ENCODE results near the gene ANXA5. TPM values are rescaled to one million over a fixed set of nuclear protein-coding genes. Genes with fewer than 3 reads are reported as not detected.

Gene ANXA5
- total RNA-seq, 4 donors from 2014 or later, result 255 to 353 (median 316) TPM

- H3K9me3 ChIP-seq, result no peaks in the 10 kb centered on the region
- TF ChIP-seq POLR2A (IDR thresholded peaks at IDR 0.05) (no peak), CTCF (IDR thresholded peaks at IDR 0.05) (no peak)
- H3K4me1 ChIP-seq, result peaks cover 0 to 11% of the 10 kb centered on the region in 2 donors
- H3K36me3 ChIP-seq, result no peaks in the 10 kb centered on the region
- H3K4me3 ChIP-seq, result no peak overlapping the region
- DNase-seq, result no peak
- intact Hi-C loops (cut with DNase I; ENCODE audit: low total_unique reads), result no loop called here
- peak overlapping the region; percentile 38 to 95 for H3K27ac ChIP-seq
- no peaks in the 10 kb centered on the region for H3K27me3 ChIP-seq
Observed at GRCh38 chr4:121693886-121694285, 2.9 kb downstream of the ANXA5 start.

- Histone ChIP-seq H3K4me1 (peaks cover 0 to 15% of the 10 kb centered on the region in 2 donors), H3K9me3 (no peaks in the 10 kb centered on the region), H3K36me3 (no peaks in the 10 kb centered on the region), H3K27ac (peak overlapping the region; percentile 38 to 95), H3K4me3 (no peak overlapping the region), H3K27me3 (no peaks in the 10 kb centered on the region)
- intact Hi-C loops (cut with DNase I; ENCODE audit: low total_unique reads), result no loop called here
- TF ChIP-seq CTCF (IDR thresholded peaks at IDR 0.05) (no peak), POLR2A (IDR thresholded peaks at IDR 0.05) (no peak)
- no peak for DNase-seq
Observed at GRCh38 chr4:121693450-121693849, 3.3 kb downstream of the ANXA5 start.

GRCh38 chr4:121692261-121692660 is 4.5 kb downstream of the ANXA5 start:
- intact Hi-C loops (cut with DNase I; ENCODE audit: low total_unique reads), result no loop called here
- Histone ChIP-seq H3K27ac (peak overlapping the region; percentile 79 to 95), H3K9me3 (no peaks in the 10 kb centered on the region), H3K4me1 (peaks cover 0 to 15% of the 10 kb centered on the region in 2 donors), H3K4me3 (no peak overlapping the region), H3K36me3 (no peaks in the 10 kb centered on the region), H3K27me3 (no peaks in the 10 kb centered on the region)
- no peak for TF ChIP-seq CTCF (IDR thresholded peaks at IDR 0.05)
- TF ChIP-seq POLR2A (IDR thresholded peaks at IDR 0.05), result no peak
- no peak for DNase-seq

- TF ChIP-seq CTCF (IDR thresholded peaks at IDR 0.05), result no peak
- TF ChIP-seq POLR2A (IDR thresholded peaks at IDR 0.05), result no peak
- no peaks in the 10 kb centered on the region for H3K27me3 ChIP-seq
- H3K36me3 ChIP-seq, result no peaks in the 10 kb centered on the region
- H3K27ac ChIP-seq, result peak overlapping the region; percentile 79 to 95
- no peaks in the 10 kb centered on the region for H3K9me3 ChIP-seq
- no peak overlapping the region for H3K4me3 ChIP-seq
- intact Hi-C loops (cut with DNase I; ENCODE audit: low total_unique reads), result no loop called here
- H3K4me1 ChIP-seq, result peaks cover 0 to 15% of the 10 kb centered on the region in 2 donors
- DNase-seq, result no peak
Observed at GRCh38 chr4:121690001-121690400, 6.8 kb downstream of the ANXA5 start.

GRCh38 chr4:121688701-121689100 is 8.1 kb downstream of the ANXA5 start:
- no peak for DNase-seq
- Histone ChIP-seq H3K27me3 (no peaks in the 10 kb centered on the region), H3K4me3 (no peak overlapping the region), H3K9me3 (no peaks in the 10 kb centered on the region), H3K27ac (peak overlapping the region; percentile 22 to 95), H3K4me1 (peaks cover 3 to 15% of the 10 kb centered on the region in 2 donors), H3K36me3 (no peaks in the 10 kb centered on the region)
- intact Hi-C loops (cut with DNase I; ENCODE audit: low total_unique reads), result no loop called here
- TF ChIP-seq CTCF (IDR thresholded peaks at IDR 0.05), result no peak
- no peak for TF ChIP-seq POLR2A (IDR thresholded peaks at IDR 0.05)
